Colon (tissue), 2 donors: Measurements from ENCODE around the gene FBN1.

Experiments used
- FAIRE-seq: peaks from 2 replicates; lab custom pipeline; 2012; peaks lifted over from hg19 to GRCh38; lab: Jason Lieb, UNC
- donor health status: control.
- donor health status: control.

The FBN1 gene

GRCh38 chr15:48622237-48622636 is 23.3 kb downstream of the FBN1 start:
- FAIRE-seq, result no peak

- no peak for FAIRE-seq
Observed at GRCh38 chr15:48619446-48619845, 26.1 kb downstream of the FBN1 start.

GRCh38 chr15:48617619-48618018 is 27.9 kb downstream of the FBN1 start:
- no peak for FAIRE-seq

GRCh38 chr15:48616216-48616615 is 29.3 kb downstream of the FBN1 start:
- no peak for FAIRE-seq

GRCh38 chr15:48614051-48614450 is 31.5 kb downstream of the FBN1 start:
- FAIRE-seq, result no peak

GRCh38 chr15:48609486-48609885 is 36.0 kb downstream of the FBN1 start:
- FAIRE-seq, result no peak

- no peak for FAIRE-seq
Observed at GRCh38 chr15:48607846-48608245, 37.7 kb downstream of the FBN1 start.

GRCh38 chr15:48604567-48604966 is 40.9 kb downstream of the FBN1 start:
- no peak for FAIRE-seq

- FAIRE-seq, result no peak
Observed at GRCh38 chr15:48603922-48604321, 41.6 kb downstream of the FBN1 start.

GRCh38 chr15:48603123-48603500 is 42.4 kb downstream of the FBN1 start:
- FAIRE-seq, result no peak

- FAIRE-seq, result no peak
Observed at GRCh38 chr15:48602358-48603122, 43.0 kb downstream of the FBN1 start.

- no peak for FAIRE-seq
Observed at GRCh38 chr15:48601095-48601494, 44.4 kb downstream of the FBN1 start.

GRCh38 chr15:48596841-48597240 is 48.7 kb downstream of the FBN1 start:
- no peak for FAIRE-seq

GRCh38 chr15:48596415-48596814 is 49.1 kb downstream of the FBN1 start:
- FAIRE-seq, result no peak

- no peak for FAIRE-seq
Observed at GRCh38 chr15:48595981-48596380, 49.5 kb downstream of the FBN1 start.

GRCh38 chr15:48592933-48593332 is 52.6 kb downstream of the FBN1 start:
- no peak for FAIRE-seq

GRCh38 chr15:48592221-48592731 is 53.2 kb downstream of the FBN1 start:
- no peak for FAIRE-seq

GRCh38 chr15:48590723-48591122 is 54.8 kb downstream of the FBN1 start:
- FAIRE-seq, result no peak

GRCh38 chr15:48584812-48585563 is 60.5 kb downstream of the FBN1 start:
- no peak for FAIRE-seq

GRCh38 chr15:48584090-48584811 is 61.3 kb downstream of the FBN1 start:
- FAIRE-seq, result no peak

GRCh38 chr15:48582452-48583247 is 62.9 kb downstream of the FBN1 start:
- no peak for FAIRE-seq

GRCh38 chr15:48581219-48581618 is 64.3 kb downstream of the FBN1 start:
- FAIRE-seq, result no peak
